GM06990 (cell line): ENCODE results near the gene FBXO36.

ENCODE experiments used
- DNase-seq: peaks from one replicate; pipeline ENCODE4 v3.0.0-alpha.2; 2011; ENCODE audit not compliant: insufficient read length; ENCODE audit errors: extremely low read depth
- H3K27me3 ChIP-seq: replicated peaks from 2 replicates; pipeline ENCODE4 v1.6.0; 2011; ENCODE audit warnings: low read length; ENCODE audit not compliant: control insufficient read depth, insufficient read depth
- H3K36me3 ChIP-seq: 2 replicates; pipeline ENCODE4 v1.5.1; 2011; ENCODE audit warnings: low read length; ENCODE audit not compliant: control insufficient read depth, insufficient read depth
- H3K4me3 ChIP-seq: replicated peaks from 2 replicates; pipeline ENCODE4 v1.5.1; 2011; ENCODE audit warnings: low read depth, mild to moderate bottlenecking, control low read depth, low read length
- TF ChIP-seq, protein P1 (sequence below): IDR thresholded peaks from 2 replicates; pipeline ENCODE4 v1.5.1; 2011; ENCODE audit warnings: low read length, control low read depth, mild to moderate bottlenecking, inconsistent platforms; ENCODE audit not compliant: insufficient read depth, poor library complexity, severe bottlenecking

Gene FBXO36

DNA sequence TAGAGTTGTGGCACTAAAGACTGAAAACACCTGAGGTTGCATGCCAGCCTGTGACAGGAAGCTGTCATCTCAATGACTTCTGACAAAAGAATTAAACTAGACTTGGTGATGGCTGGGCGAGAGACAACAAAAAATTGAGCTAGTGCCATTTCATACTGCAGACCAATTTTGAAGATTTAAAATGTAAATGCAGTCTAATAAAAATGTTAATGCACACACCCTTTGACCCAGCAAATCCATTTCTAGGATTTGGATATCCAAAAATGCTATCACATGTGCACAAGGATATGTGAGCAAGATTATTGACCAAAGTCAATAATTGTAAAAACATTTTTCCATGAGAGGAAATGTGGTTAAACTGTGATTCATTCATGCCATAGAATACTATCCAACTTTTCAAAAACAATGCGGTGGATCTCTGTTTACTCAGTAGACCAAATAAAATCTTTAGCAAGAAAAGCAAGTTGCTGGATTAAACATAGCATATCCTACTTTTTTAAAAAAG, 5.6 kb downstream of the FBXO36 start:
- TF ChIP-seq, protein P1, sequence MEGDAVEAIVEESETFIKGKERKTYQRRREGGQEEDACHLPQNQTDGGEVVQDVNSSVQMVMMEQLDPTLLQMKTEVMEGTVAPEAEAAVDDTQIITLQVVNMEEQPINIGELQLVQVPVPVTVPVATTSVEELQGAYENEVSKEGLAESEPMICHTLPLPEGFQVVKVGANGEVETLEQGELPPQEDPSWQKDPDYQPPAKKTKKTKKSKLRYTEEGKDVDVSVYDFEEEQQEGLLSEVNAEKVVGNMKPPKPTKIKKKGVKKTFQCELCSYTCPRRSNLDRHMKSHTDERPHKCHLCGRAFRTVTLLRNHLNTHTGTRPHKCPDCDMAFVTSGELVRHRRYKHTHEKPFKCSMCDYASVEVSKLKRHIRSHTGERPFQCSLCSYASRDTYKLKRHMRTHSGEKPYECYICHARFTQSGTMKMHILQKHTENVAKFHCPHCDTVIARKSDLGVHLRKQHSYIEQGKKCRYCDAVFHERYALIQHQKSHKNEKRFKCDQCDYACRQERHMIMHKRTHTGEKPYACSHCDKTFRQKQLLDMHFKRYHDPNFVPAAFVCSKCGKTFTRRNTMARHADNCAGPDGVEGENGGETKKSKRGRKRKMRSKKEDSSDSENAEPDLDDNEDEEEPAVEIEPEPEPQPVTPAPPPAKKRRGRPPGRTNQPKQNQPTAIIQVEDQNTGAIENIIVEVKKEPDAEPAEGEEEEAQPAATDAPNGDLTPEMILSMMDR: no peak
- H3K36me3 ChIP-seq: no peaks in the 10 kb centered on the region
- H3K27me3 ChIP-seq: no peaks in the 10 kb centered on the region
- H3K4me3 ChIP-seq: no peak overlapping the region
- DNase-seq: no peak

DNA sequence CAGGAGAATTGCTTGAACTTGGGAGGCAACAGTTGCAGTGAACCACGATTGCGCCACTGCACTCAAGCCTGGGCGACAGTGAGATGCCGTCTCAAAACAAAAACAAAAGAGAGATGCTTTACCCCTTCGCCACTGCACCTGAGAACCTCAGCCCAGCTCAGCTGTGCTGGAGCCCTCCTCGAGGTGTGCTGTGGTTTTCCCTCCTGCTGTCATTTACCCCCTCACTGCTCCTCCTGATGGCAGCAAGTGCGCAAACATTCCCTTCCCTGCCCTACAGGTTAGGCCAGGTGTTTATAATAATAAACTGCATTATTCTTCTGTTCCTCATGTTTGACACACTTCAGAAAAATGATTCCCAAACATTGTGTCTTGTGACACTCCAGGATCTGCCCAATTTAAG, 8.4 kb downstream of the FBXO36 start:
- no peaks in the 10 kb centered on the region for H3K36me3 ChIP-seq

DNA sequence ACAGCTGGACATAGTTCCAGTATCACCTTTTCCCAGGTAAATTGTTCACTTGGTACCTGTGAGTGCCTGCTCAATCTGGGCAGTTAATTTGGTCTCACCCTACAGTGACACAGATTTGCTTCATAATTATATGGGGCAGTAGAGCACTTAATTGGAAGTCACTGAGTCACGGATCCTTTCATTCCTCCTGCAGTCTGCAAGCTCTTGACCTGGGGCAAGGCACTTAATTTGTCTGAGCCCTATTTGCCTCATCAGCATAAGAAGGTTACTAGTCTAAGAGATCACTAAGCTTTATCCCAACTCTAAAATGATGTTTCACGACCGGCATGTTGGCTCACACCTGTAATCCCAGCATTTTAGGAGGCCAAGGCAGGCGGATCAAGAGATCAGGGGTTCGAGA, 8.9 kb downstream of the FBXO36 start:
- TF ChIP-seq, protein P1: no peak
- no peak for DNase-seq
- no peak overlapping the region for H3K4me3 ChIP-seq

More for the DNA sequence above, 8.4 kb downstream of the FBXO36 start:
- no peak for DNase-seq
- TF ChIP-seq, protein P1: no peak
- no peak overlapping the region for H3K4me3 ChIP-seq
- no peaks in the 10 kb centered on the region for H3K27me3 ChIP-seq

DNA sequence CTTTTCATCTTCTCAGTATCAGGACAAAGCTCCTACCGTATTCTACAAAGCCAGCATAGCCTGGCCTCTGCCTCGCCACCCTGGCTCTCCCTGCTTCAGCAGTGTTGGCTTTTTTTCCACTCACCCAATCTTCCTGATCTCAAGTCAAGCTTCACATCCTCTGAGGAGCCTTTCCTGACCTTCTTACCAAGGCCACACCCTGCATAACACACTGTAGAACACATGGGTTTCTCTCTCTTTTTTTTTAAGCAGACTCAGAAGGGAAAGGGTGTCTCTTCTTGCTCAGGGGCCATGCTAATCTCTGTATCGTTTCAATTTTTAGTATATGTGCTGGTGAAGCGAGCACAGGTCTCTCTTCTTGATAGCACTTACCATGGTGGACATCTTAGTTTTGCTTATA, 15.2 kb downstream of the FBXO36 start:
- Histone ChIP-seq H3K36me3 (no peaks in the 10 kb centered on the region), H3K4me3 (no peak overlapping the region), H3K27me3 (no peaks in the 10 kb centered on the region)
- DNase-seq: no peak
- TF ChIP-seq, protein P1: no peak

More for the DNA sequence above, 8.9 kb downstream of the FBXO36 start:
- Histone ChIP-seq H3K27me3 (no peaks in the 10 kb centered on the region), H3K36me3 (no peaks in the 10 kb centered on the region)

DNA sequence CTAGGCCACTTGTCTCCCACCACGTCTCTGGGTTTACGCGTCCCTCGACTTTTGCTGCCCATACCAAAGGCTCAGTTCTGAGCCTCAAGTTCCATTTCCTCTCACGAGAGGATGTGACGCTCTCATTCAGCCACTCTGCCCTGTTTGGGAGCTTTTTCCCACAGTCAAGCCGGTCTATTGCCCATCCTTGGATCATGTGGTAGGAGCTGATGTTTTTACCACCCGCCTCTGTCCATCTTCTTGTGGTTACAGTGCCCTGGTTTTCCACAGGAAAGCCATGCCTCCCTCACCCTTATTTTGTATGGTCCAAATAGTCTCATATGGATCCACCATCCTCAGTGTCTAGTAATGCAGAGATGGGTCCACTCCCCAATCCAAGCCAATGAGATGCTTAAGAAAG, 20.4 kb downstream of the FBXO36 start:
- TF ChIP-seq, protein P1: no peak
- no peak for DNase-seq
- Histone ChIP-seq H3K36me3 (no peaks in the 10 kb centered on the region), H3K27me3 (no peaks in the 10 kb centered on the region), H3K4me3 (no peak overlapping the region)

DNA sequence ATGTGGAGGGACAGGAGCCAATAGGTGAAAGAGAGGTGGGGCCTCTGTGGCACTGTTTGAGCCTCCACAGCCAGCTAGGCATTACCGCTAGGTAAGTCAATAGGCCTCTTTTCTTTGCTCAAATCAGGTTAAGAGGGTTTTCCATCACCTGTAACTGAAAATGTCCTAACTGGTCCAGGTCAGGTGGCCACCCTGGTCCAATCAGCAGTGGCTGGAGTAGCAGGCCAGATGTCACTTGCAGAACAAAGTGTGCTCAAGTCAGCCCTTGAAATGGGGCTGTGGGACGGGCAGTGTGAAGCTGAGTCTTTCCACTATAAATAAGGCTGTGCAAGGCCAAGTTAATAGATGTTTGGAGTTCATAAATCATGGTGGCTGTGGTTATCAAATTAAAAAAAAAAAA, 20.9 kb downstream of the FBXO36 start:
- TF ChIP-seq, protein P1: no peak
- H3K36me3 ChIP-seq: no peaks in the 10 kb centered on the region
- no peak for DNase-seq
- no peaks in the 10 kb centered on the region for H3K27me3 ChIP-seq
- no peak overlapping the region for H3K4me3 ChIP-seq
